OCI-LY7 (cell line): ENCODE results near the gene BBX. TPM values are rescaled to one million over a fixed set of nuclear protein-coding genes. Genes with fewer than 3 reads are reported as not detected.
A peak's percentile ranks its signal among the peaks of the same experiment; 100 is the strongest.

ENCODE experiments used
- BruUV-seq: library from RNA; stranded (reverse); fragments of 400-500 nt; replicated peaks from 2 replicates; lab custom pipeline; 2021; lab: Mats Ljungman, UMichigan
- CTCF ChIA-PET: fragments of 300-600 bp; sonication (Branson Sonifier 250); formaldehyde crosslinking; loops from one replicate; lab custom pipeline; 2022; ENCODE audit warnings: antibody characterized with exemption; ENCODE audit not compliant: unreplicated experiment; lab: Charles Lee
- POLR2A ChIA-PET: fragments of 300-600 bp; sonication (Branson Sonifier 250); formaldehyde crosslinking; loops from one replicate; lab custom pipeline; 2022; ENCODE audit warnings: antibody characterized with exemption; lab: Charles Lee
- DNase-seq: peaks from one replicate; pipeline ENCODE4 v3.0.0-alpha.2; 2015; ENCODE audit warnings: low spot score
- H2AFZ ChIP-seq: fragments of 200-600 bp; sonication (generic), shearing (Covaris generic); 2 replicates; pipeline ENCODE4 v1.6.1; 2014; ENCODE audit warnings: mild to moderate bottlenecking, antibody characterized with exemption, low read length, moderate library complexity
- H3K27ac ChIP-seq: fragments of 200-600 bp; sonication (generic); 2 replicates; pipeline ENCODE4 v1.5.1; 2014; ENCODE audit warnings: mixed run types, low read depth, mild to moderate bottlenecking, moderate library complexity, low read length, inconsistent platforms; ENCODE audit not compliant: poor library complexity, severe bottlenecking
- H3K36me3 ChIP-seq: fragments of 200-600 bp; sonication (generic); 2 replicates; pipeline ENCODE4 v1.6.1; 2014; ENCODE audit warnings: mild to moderate bottlenecking, antibody characterized with exemption, low read length, moderate library complexity, mixed read lengths; ENCODE audit not compliant: insufficient read depth
- H3K4me1 ChIP-seq: fragments of 200-600 bp; sonication (generic); 2 replicates; pipeline ENCODE4 v1.5.1; 2014; ENCODE audit warnings: mild to moderate bottlenecking, low read length; ENCODE audit not compliant: insufficient read depth, poor library complexity, severe bottlenecking
- H3K4me2 ChIP-seq: fragments of 200-600 bp; sonication (generic); 2 replicates; pipeline ENCODE4 v1.6.1; 2014; ENCODE audit warnings: mild to moderate bottlenecking, low read length
- H3K4me3 ChIP-seq: fragments of 200-600 bp; sonication (generic); 2 replicates; pipeline ENCODE4 v1.5.1; 2014; ENCODE audit warnings: mild to moderate bottlenecking, low read depth, low read length; ENCODE audit not compliant: poor library complexity, severe bottlenecking
- H3K79me2 ChIP-seq: fragments of 200-600 bp; sonication (generic); 2 replicates; pipeline ENCODE4 v1.6.1; 2016; ENCODE audit warnings: low read depth, mild to moderate bottlenecking, low read length, moderate library complexity, mixed read lengths; ENCODE audit not compliant: insufficient read depth
- H3K9me2 ChIP-seq: fragments of 200-600 bp; sonication (generic); 2 replicates; pipeline ENCODE4 v1.6.1; 2016; ENCODE audit warnings: mild to moderate bottlenecking, low read length, mixed read lengths; ENCODE audit not compliant: insufficient read depth
- H3K9me3 ChIP-seq: fragments of 200-600 bp; sonication (generic); 2 replicates; pipeline ENCODE4 v1.6.1; 2014; ENCODE audit warnings: mild to moderate bottlenecking, mixed run types, low read length, mixed read lengths
- H4K20me1 ChIP-seq: fragments of 200-600 bp; sonication (generic); 2 replicates; pipeline ENCODE4 v1.6.1; 2014; ENCODE audit warnings: mild to moderate bottlenecking, antibody characterized with exemption, low read length, moderate library complexity, mixed read lengths; ENCODE audit not compliant: insufficient read depth
- EZH2phosphoT487 ChIP-seq: fragments of 200-600 bp; sonication (generic); IDR thresholded peaks from 2 replicates; pipeline ENCODE4 v1.6.1; 2018; ENCODE audit warnings: low read depth, borderline replicate concordance, mild to moderate bottlenecking, mixed run types, antibody characterized with exemption, low read length, moderate library complexity, mixed read lengths
- intact Hi-C: fragments of 100-400 bp; cut with micrococcal nuclease; formaldehyde crosslinking; loops from one replicate; pipeline ENCODE4 v1.10.0; 2022; ENCODE audit not compliant: unreplicated experiment
- total RNA-seq, 2 experiments: library from RNA; depleted of rRNA in 1 of 2; stranded (reverse); fragments of >200 nt in 1 of 2; shearing (Covaris generic) in 1 of 2; gene quantifications; 2 replicates each; pipeline ENCODE4 v1.2.3, GENCODE V29; 2014 to 2022
- TF ChIP-seq, protein P1 (sequence below): fragments of 200-600 bp; sonication (generic); conservative IDR thresholded peaks from 2 replicates; pipeline ENCODE4 v1.5.1; 2014; ENCODE audit warnings: mild to moderate bottlenecking, antibody characterized with exemption, low read length, moderate library complexity, mixed read lengths

Gene BBX
- total RNA-seq, 2 experiments from 2014 or later = 27.0 to 49.8 TPM

DNA sequence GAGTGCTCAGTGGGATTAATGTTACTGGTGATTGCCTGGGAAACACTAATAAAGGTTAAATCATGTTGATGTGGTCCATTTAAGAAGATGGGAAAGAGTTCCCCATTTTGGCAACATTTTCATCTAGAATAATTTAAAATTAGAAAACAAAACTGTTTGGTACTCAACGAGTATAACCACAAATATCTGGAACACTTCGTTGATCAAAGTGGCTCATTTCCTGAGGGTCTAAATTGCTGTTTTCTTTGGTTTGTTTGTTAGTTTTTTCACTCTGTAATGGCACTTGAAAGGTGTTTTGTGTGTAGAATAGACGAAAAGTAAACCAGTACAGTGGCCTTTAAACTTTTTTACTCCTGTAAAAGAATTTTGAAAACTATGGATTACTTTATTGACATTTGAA is 73.9 kb downstream of the BBX start:
- Histone ChIP-seq H2AFZ (no peak overlapping the region), H3K36me3 (no peaks in the 10 kb centered on the region), H3K4me1 (peaks cover 43% of the 10 kb centered on the region), H3K9me3 (no peaks in the 10 kb centered on the region), H3K4me2 (peak overlapping the region; percentile 54), H3K9me2 (no peaks in the 10 kb centered on the region), H4K20me1 (no peaks in the 10 kb centered on the region), H3K79me2 (peaks cover 16% of the 10 kb centered on the region; the same call in 1 of the 2 replicates), H3K27ac (no peak overlapping the region), H3K4me3 (peak overlapping the region; percentile 13)
- no TSS peak for BruUV-seq
- no peak for TF ChIP-seq EZH2phosphoT487
- TF ChIP-seq, protein P1, sequence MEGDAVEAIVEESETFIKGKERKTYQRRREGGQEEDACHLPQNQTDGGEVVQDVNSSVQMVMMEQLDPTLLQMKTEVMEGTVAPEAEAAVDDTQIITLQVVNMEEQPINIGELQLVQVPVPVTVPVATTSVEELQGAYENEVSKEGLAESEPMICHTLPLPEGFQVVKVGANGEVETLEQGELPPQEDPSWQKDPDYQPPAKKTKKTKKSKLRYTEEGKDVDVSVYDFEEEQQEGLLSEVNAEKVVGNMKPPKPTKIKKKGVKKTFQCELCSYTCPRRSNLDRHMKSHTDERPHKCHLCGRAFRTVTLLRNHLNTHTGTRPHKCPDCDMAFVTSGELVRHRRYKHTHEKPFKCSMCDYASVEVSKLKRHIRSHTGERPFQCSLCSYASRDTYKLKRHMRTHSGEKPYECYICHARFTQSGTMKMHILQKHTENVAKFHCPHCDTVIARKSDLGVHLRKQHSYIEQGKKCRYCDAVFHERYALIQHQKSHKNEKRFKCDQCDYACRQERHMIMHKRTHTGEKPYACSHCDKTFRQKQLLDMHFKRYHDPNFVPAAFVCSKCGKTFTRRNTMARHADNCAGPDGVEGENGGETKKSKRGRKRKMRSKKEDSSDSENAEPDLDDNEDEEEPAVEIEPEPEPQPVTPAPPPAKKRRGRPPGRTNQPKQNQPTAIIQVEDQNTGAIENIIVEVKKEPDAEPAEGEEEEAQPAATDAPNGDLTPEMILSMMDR = no peak
- POLR2A ChIA-PET = no interaction called here
- CTCF ChIA-PET = no interaction called here
- DNase-seq = no peak
- intact Hi-C loops = loop anchor here (5.0 kb wide), 1 partner anchor 74 kb away; the partner anchor contains the start of gene BBX

DNA sequence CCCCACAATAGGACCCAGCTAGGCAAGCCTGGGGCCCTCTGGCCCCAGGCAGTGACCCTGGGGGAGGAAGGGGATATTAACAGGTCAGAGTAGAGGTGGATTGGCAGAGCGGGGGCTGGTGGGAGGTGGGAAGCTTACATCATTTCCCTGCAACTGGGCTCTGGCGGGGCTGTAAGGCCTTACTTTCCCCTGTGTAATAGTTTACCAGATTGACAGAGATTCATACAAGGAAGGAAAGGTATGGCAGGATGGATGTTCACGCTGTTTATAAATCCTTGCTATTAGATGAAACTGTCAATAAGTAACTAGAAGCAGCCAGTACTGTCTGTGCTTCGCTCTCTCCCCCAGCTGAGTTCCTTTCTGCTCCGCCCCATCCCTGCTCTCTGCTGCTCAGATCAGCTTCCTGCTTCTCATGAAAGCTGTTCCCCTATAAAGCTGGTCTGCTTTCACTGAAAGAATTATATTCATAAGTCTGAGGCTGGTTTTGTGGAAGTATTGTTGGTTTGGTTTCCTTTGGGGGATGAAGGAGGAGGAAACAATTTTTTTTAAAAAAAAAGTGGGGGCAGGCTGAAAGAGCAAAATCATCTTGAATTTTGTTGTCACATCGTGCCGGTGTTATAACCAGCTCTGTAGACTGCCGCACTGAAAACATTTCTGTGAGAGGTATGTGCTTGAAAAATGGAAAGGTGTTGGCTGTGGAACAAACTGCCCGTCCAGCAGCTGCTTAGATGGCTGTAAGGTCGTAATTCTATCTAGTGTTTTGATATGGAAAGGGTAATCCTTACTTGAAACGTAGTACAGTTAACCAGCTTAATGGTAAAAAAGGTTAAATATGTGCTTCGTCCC is 76.4 kb downstream of the BBX start:
- DNase-seq = peak; percentile 68
- ChIA-PET POLR2A (interaction anchor here (0.6 to 2.6 kb wide), 15 partner anchors 9 to 1914 kb away, joined by 3 to 11 read pairs (median 3); no protein-coding TSS in a partner anchor), CTCF (interaction anchor here (1.0 kb wide), 2 partner anchors 12 to 34 kb away, joined by 3 read pairs; no protein-coding TSS in a partner anchor)
- intact Hi-C loops = loop anchor here (2.0 to 5.0 kb wide), 2 partner anchors 77 to 172 kb away; partner anchors contain the start of gene BBX
- H2AFZ ChIP-seq = peak overlapping the region; percentile 71
- no peaks in the 10 kb centered on the region for H4K20me1 ChIP-seq
- H3K27ac ChIP-seq = peak overlapping the region; percentile 49
- no peaks in the 10 kb centered on the region for H3K36me3 ChIP-seq
- peak overlapping the region; percentile 65 for H3K4me3 ChIP-seq
- no peaks in the 10 kb centered on the region for H3K9me2 ChIP-seq
- peaks cover 16% of the 10 kb centered on the region; the same call in 1 of the 2 replicates for H3K79me2 ChIP-seq
- TF ChIP-seq EZH2phosphoT487 = no peak
- TF ChIP-seq, protein P1 = no peak
- H3K4me2 ChIP-seq = peak overlapping the region; percentile 93
- H3K9me3 ChIP-seq = no peaks in the 10 kb centered on the region
- TSS peak; percentile 40 for BruUV-seq
- peaks cover 43% of the 10 kb centered on the region for H3K4me1 ChIP-seq
